PFSK-1 (cell line): Measurements from ENCODE around the gene STUM.

Experiments
- FOXP2 ChIP-seq: optimal IDR thresholded peaks from 2 replicates; pipeline ENCODE3; 2011; ENCODE audit warnings: borderline replicate concordance, control low read depth, inconsistent platforms; ENCODE audit not compliant: insufficient read depth; ENCODE audit errors: extremely low read length, extremely low read depth
- POLR2AphosphoS5 ChIP-seq: IDR thresholded peaks from 2 replicates; pipeline ENCODE4 v1.6.1; 2012; ENCODE audit warnings: low read depth, mild to moderate bottlenecking, control low read depth, low read length, moderate library complexity
- REST ChIP-seq, 2 experiments: IDR thresholded peaks; 2 replicates each; pipeline versions ENCODE4 v1.6.1 to v1.8.0; 2011 to 2012; ENCODE audit warnings: low read depth in 2 of 2, low read length in 2 of 2, control low read depth in 1 of 2, inconsistent platforms in 1 of 2, mild to moderate bottlenecking in 1 of 2, moderate library complexity in 1 of 2; ENCODE audit not compliant: insufficient read depth in 1 of 2
- SIN3A ChIP-seq: IDR thresholded peaks from 2 replicates; pipeline ENCODE4 v1.6.1; 2012; ENCODE audit warnings: mild to moderate bottlenecking, low read length, moderate library complexity, borderline replicate concordance; ENCODE audit not compliant: insufficient read depth
- TAF1 ChIP-seq: IDR thresholded peaks from 2 replicates; pipeline ENCODE4 v1.6.1; 2012; ENCODE audit warnings: low read length, control low read depth, borderline replicate concordance; ENCODE audit not compliant: insufficient read depth

The STUM gene

GRCh38 chr1:226627050-226627755 lies 78.6 kb downstream of the STUM start:
- TF ChIP-seq REST (IDR thresholded peaks at IDR 0.05; ENCODE audit: insufficient read depth in 1 of 2, low read depth in 2 of 2, low read length in 2 of 2) (no peak), POLR2AphosphoS5 (no peak), TAF1 (no peak), FOXP2 (no peak), SIN3A (no peak)

GRCh38 chr1:226627924-226628611 lies 79.5 kb downstream of the STUM start:
- TF ChIP-seq SIN3A (no peak), FOXP2 (no peak), REST (IDR thresholded peaks at IDR 0.05; ENCODE audit: insufficient read depth in 1 of 2, low read depth in 2 of 2, low read length in 2 of 2) (no peak), POLR2AphosphoS5 (no peak), TAF1 (no peak)

GRCh38 chr1:226628612-226629155 lies 80.1 kb downstream of the STUM start:
- TF ChIP-seq FOXP2 (no peak), REST (IDR thresholded peaks at IDR 0.05; ENCODE audit: insufficient read depth in 1 of 2, low read depth in 2 of 2, low read length in 2 of 2) (no peak), POLR2AphosphoS5 (no peak), SIN3A (no peak), TAF1 (no peak)

GRCh38 chr1:226629210-226629895 lies 80.8 kb downstream of the STUM start:
- no peak for TF ChIP-seq REST (IDR thresholded peaks at IDR 0.05; ENCODE audit: insufficient read depth in 1 of 2, low read depth in 2 of 2, low read length in 2 of 2)
- TF ChIP-seq POLR2AphosphoS5: no peak
- no peak for TF ChIP-seq TAF1
- TF ChIP-seq FOXP2: no peak
- TF ChIP-seq SIN3A: no peak
